H1 (cell line): Measurements from ENCODE around the gene ULBP1. TPM values are rescaled to one million over a fixed set of nuclear protein-coding genes. Genes with fewer than 3 reads are reported as not detected.

Source experiments
- BACH1 ChIP-seq: IDR thresholded peaks from 2 replicates; pipeline ENCODE4 v1.6.1; 2012; ENCODE audit warnings: low read length, improper control_type of control experiment
- CHD2 ChIP-seq: IDR thresholded peaks from 2 replicates; pipeline ENCODE4 v1.6.1; 2012; ENCODE audit warnings: low read length, improper control_type of control experiment
- EP300 ChIP-seq, 2 experiments: IDR thresholded peaks; 1 replicate in 1 of 2; 2 replicates in 1 of 2; pipeline ENCODE4 v1.6.1; 2011 to 2012; ENCODE audit warnings: low read depth in 2 of 2, low read length in 2 of 2, mild to moderate bottlenecking in 2 of 2, borderline replicate concordance in 1 of 2, inconsistent platforms in 1 of 2, moderate library complexity in 1 of 2
- POLR2A ChIP-seq, 2 experiments: IDR thresholded peaks; 1 replicate in 1 of 2; 2 replicates in 1 of 2; pipeline ENCODE4 v1.6.1; 2011; ENCODE audit warnings: low read depth in 2 of 2, low read length in 2 of 2, mild to moderate bottlenecking in 2 of 2; ENCODE audit errors: control extremely low read depth in 1 of 2
- polyA plus RNA-seq, 7 experiments: library from polyadenylated mRNA; depleted of rRNA in 3 of 7; stranded (reverse) in 5 of 7; unstranded in 2 of 7; fragments of >200 nt in 5 of 7; fragments of 200-250 nt in 2 of 7; gene quantifications; 1 replicate in 5 of 7; 2 replicates in 1 of 7; 4 replicates in 1 of 7; pipeline versions ENCODE4 v1.2.1 to v1.2.3, GENCODE V29; 2011 to 2013; ENCODE audit warnings: missing spikeins in 2 of 7, mixed read lengths in 2 of 7
- total RNA-seq: library from RNA; stranded (reverse); fragmentation: NEBNext Ultra II Directional; extraction: Animal tissue kit (Norgen Biotek cat#: 25700); gene quantifications from 2 replicates; pipeline ENCODE4 v1.2.1, GENCODE V29; 2021

Gene ULBP1
- total and polyA plus RNA-seq, 2 of the 8 experiments (the other 6 are each of a cell fraction or from before 2014, with no cell fraction given): 0.32 to 0.60 TPM

GRCh38 chr6:150004783-150005717 is 41.3 kb downstream of the ULBP1 start (continued):
- TF ChIP-seq EP300 (IDR thresholded peaks at IDR 0.05; ENCODE audit: borderline replicate concordance in 1 of 2, low read depth in 2 of 2, low read length in 2 of 2) (no peak), BACH1 (no peak), CHD2 (peak; percentile 75), POLR2A (IDR thresholded peaks at IDR 0.05; ENCODE audit: control extremely low read depth in 1 of 2, low read depth in 2 of 2, low read length in 2 of 2) (peak in 1 of 2 experiments; percentile 82; a peak in 2 of 3 replicates)
